Peyer's patch (tissue), 4 donors: ENCODE measurements around the gene TCEAL2.

ENCODE experiments used
- CTCF ChIP-seq, 6 experiments: fragments of 450-650 bp in 4 of 6; fragments of 200-600 bp in 2 of 6; sonication (generic) in 1 of 6; IDR thresholded peaks; one replicate each; pipeline ENCODE4 v1.5.1; 2017 to 2019; ENCODE audit warnings: antibody characterized with exemption in 6 of 6, mild to moderate bottlenecking in 3 of 6, moderate library complexity in 1 of 6
- POLR2A ChIP-seq, 2 donors: fragments of 450-650 bp; IDR thresholded peaks; one replicate each; pipeline ENCODE4 v1.5.1; 2017; ENCODE audit warnings: antibody characterized with exemption in 2 of 2, mild to moderate bottlenecking in 2 of 2, moderate library complexity in 2 of 2

DNA sequence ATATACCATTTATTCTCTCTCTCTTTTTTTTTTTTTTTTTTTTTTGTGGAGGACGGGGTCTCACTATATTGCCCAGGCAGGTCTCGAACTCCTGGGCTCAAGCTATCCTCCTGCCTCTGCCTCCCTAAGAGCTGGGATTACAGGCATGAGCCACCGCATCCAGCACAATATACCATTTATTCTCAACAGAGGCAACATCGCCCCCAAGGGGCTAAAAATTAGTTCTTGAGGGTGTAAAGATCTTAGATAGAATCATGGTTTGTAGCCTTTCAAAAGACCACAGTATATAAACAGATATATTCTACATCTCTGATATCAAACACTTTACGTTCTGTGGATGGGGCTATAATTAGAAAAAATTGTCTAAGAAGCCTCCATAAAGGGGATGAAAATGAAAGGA, 39.8 kb upstream of the TCEAL2 start:
- TF ChIP-seq POLR2A (IDR thresholded peaks at IDR 0.05) (no peak), CTCF (IDR thresholded peaks at IDR 0.05) (peak in 1 of 6 experiments; percentile 8)
